CD4-positive, alpha-beta T cell treated with Interleukin-6 at 100 ng/mL for 8 hours (primary cell): Measurements from ENCODE around the gene DRD4.
"Not testable (repeated sequence)": the region's sequence is repeated elsewhere in the genome, so short reads cannot be mapped to it uniquely, and the experiment has no call there.

Experiments
- DNase-seq: peaks from one replicate; pipeline ENCODE4 v3.0.0-alpha.2; 2020; ENCODE audit warnings: mixed read lengths, low spot score

The DRD4 gene

DNA sequence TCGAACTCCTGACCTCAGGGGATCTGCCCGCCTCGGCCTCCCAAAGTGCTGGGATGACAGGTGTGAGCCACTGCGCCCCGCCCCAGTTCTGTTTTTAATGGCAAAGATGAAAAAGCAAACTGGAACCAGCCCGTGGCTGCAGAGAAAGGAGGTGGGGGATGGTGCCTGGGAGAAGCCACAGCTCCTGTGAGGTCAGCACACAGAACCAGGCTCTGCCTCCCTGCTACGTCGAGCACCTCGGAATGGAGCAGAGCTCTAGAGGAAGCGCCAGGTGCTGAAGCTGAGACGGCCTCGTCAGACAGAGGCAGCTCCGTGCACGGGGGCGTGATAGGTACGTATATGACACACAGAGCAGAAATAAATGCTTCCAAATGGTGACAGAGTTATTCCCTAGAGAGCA lies 8.5 kb downstream of the DRD4 start:
- DNase-seq = no peak

DNA sequence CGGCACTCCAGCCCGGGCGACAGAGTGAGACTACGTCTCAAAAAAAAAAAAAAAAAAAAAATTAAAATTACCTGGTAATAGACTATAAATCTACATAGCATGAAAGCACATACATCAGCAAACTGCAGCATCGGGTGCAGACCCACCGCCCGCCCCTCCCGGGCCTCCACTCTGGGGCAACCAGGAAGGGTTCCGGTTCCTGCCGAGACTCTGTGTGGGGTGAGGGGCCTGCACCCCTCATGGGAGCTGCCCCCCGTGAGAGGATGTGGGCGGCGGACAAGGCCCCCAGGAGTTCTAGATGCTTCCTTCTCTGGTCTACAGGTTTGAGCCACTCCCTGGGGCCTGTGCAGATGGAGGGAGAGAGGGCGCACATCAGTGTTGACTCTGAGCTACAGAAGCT lies 9.1 kb downstream of the DRD4 start:
- DNase-seq = no peak

DNA sequence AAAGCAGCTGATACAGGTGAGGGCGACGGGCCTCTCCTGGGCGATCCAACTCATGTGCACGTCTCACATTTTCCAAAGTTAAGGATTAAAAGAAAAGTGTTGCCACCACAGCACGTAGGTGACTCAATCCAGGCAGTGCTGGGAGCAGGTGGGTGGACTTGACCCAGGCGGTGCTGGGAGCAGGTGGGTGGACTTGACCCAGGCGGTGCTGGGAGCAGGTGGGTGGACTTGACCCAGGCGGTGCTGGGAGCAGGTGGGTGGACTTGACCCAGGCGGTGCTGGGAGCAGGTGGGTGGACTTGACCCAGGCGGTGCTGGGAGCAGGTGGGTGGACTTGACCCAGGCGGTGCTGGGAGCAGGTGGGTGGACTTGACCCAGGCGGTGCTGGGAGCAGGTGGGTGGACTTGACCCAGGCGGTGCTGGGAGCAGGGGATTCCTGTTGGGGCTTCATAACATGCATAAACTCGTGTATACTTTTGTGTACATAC lies 10.6 kb downstream of the DRD4 start:
- not testable (repeated sequence) for DNase-seq

DNA sequence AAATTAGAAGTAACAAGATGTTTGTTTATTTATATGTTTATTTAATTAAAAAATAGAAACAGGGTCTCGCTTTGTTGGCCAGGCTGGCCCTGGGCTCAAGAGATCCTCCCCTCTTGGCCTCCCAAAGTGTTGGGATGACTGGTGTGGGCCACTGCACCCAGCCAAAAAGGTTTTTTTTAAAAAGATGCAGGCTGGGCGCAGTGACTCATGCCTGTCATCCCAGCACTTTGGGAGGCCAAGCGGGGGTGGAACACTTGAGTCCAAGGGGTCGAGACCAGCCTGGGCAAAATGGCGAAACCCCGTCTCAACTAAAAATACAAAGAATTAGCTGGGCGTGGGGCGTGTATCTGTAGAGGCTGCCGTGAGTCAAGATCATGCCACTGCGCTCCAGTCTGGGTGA lies 13.4 kb downstream of the DRD4 start:
- DNase-seq = no peak

DNA sequence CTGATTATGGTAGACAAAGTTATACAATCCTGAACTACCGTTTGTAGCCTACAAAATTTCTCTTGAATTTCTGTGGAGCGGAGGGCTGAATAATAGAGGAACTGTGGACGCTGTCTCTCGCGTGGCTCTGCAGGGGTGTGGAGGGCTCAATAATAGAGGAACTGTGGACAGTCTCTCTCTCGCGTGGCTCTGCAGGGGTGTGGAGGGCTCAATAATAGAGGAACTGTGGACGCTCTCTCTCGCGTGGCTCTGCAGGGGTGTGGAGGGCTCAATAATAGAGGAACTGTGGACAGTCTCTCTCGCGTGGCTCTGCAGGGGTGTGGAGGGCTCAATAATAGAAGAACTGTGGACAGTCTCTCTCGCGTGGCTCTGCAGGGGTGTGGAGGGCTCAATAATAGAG lies 16.1 kb downstream of the DRD4 start:
- DNase-seq = not testable (repeated sequence)

DNA sequence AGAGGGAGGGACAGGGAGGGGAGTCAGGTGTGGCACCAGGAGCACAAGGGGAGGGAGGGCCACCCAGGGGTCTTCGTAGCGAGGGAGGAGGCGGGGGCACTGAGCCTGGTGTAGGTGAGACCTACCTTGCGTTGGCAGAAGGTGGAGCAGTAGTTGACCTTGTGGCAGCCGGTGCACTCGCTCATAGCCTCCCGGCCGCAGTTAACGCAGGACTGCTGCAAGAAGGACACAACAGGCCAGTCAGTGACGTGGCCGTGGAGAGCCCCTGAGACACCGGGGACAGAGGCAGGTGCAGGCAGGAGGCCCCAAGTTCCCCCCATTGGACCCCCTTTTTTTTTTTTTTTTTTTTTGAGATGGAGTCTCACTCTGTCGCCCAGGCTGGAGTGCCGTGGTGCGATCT lies 16.8 kb downstream of the DRD4 start:
- no peak for DNase-seq

DNA sequence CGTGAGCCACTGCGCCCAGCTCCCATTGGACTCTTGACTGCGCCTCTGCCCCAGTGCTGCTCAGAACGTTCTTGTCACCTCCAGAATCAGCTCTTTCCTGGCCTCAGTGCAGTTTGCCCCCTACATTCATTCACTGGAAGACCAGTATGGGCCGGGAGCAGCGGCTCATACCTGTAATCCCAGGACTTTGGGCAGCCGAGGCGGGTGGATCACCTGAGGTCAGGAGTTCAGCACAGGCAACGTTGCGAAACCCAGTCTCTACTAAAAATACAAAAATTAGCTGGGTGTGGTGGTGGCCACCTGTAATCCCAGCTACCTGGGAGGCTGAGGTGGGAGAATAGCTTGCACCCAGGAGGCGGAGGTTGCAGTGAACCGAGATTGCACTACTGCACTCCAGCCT lies 17.4 kb downstream of the DRD4 start:
- DNase-seq = not testable (repeated sequence)

DNA sequence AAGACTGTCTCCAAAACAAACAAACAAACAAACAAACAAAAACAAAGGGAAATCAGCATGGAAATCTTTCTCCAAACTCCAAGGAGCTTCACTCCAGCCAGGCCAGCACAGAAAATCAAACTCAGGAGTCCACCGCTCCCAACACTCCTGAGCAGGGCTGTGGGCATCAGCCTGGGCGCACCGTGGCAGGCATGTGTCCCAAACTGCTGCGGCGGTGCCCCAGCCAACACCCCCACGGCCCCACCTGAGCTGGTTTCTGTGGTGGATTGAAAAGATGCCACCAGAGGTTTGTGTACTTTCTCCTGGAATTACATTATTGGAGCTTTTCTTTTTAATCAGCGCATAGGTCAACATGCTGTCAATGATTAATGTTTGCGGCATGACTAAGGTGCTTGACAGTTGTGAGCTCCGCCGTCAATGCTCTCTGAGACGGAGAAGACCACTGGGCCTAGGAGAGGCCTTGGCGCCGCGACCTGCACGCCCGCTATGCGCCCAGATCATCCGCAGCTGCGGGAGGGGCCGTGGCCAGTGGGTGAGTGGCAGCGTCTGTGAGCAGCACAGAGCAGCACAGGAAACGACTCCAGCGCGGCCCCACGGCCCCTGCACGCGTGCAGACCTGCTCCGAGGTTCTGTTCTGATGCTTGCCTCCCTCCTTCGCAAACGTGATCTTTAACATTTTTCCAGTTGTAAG lies 18.1 kb downstream of the DRD4 start:
- DNase-seq = no peak

DNA sequence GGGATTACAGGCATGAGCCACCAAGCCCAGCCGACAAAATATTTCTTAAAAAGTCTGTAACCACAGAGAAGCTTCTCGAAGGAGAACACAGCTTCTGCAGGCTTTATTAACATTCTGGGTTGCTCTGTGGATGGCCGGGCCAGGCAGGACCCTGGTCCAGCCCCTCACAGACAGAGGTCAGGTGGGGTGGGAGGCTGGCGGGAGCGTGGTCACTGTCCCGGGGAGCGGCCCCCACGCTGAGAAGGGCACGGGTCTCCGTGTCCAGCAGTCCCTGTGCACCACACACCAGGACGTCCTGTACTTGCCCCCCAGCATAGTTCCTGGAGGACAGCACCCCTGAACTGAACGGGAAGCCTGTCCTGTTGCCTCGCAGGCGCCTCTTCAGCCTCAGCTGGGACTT lies 19.4 kb downstream of the DRD4 start:
- no peak for DNase-seq

DNA sequence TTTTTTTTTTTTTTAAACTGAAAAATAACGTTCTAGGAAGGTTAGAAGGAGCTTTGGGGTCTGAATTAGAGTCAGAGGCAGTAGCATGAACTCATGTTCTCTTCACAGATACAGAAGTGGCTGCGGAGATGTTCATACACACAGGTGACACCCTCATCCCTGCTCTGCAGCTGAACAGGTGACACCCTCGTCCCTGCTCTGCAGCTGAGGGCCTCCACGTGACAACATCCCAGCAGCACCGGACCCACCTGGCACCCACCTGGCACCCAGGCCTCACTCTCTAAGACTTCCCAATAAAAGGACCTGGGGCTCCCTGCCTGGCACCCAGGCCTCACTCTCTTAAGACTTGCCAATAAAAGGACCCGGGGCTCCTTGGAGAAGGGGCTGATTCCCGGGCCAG lies 19.8 kb downstream of the DRD4 start:
- no peak for DNase-seq

DNA sequence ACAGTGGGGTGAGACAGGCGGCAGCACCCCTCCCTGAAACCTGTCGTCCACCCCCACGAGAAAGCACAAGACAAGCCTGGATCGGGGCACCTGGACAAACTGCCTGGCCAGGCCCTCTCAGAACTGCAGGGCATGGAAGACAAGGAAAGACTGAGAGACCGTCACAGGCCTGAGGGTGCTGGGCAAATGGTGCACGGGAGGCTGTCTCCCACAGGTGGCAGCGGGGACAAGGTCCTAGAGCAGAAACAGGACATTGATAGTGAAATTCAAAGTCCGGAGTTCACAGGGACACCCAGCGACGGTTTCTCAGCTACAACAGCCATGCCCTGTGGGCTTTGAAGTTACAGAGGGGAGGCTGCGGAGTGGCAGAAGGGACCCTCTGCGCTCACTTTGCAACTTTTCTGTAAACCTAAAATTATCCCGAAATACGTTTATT lies 20.6 kb downstream of the DRD4 start:
- DNase-seq = no peak

DNA sequence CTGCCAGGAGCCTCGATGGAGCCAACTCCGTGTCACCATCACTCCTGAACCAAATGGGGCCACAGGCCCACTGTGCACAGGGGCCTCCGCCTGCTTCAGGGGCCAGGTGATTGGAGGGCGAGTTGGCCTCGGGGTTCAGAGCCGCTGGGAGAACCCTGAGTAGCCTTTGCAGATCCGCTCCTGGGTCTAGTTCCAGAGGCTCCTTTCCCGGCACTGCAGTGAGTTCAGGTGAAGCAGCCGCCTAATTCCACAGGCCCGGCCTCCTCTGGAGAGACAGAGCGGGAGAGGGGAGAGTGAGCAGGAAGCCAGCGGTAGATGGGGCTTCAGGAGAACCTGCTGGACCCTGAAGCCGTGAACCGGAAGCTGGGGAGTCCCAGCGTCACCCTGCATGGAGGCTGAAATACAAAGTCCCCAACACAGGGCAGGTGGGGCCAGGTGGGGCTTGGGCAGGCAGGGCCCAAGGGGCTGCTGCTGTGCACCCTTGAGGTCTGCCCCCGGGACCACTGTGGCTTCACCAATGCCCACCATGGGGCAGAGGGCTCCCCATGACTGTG lies 22.5 kb downstream of the DRD4 start:
- DNase-seq = no peak

DNA sequence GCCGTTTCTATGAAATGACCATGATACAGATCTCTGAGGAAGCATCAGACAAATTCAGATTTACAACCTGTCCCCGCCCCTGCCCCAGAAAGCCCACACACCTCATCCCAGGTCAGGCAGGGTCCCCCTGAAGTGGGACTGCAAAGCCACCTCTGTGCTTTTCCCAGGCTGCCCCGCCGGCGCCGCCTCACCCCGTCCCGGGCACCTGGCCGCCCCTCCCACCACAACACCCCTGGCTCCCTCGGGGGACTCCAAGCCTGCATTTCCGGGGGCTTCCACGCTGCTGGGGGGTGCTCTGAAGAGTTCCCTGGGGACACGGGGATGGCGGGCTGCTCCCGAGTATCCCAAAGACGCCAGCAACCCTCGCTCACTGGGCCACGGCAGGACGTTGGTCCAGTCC lies 23.2 kb downstream of the DRD4 start:
- DNase-seq = no peak

DNA sequence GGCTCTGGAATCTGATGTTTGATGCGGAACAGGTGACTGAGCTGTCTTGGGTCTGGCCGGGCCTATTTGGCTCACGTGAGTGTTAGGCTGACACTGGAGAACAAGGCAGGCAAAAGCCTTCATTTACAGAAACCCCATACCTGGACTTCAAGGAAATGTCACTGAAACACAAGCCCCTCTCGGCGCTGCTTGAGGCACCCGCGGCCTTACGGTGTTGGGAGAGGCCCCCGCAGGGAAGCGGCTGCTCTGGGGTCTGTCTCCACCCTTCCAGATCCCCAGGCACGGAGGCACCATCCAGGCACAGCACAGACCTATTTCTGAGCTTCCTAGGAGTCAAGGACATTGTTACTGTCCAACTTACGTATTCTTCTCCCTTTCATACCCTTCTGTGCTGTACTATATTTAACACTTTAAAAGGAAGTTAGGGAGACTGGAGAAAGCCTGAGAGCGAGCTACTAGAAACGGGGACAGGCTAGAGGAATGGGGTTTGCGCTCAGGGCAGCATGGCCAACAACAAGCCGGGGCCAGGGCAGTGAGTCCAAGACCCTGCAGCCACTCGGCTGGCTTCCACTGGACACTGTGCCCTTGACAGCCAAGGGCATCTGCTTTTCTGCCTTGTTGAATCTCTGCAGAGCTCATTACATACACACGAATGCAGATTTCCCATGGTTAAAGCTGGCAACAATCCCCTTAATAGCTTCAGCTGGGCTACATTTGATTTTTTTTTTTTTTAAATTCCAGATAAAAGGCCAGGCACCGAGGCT lies 23.8 kb downstream of the DRD4 start:
- no peak for DNase-seq

DNA sequence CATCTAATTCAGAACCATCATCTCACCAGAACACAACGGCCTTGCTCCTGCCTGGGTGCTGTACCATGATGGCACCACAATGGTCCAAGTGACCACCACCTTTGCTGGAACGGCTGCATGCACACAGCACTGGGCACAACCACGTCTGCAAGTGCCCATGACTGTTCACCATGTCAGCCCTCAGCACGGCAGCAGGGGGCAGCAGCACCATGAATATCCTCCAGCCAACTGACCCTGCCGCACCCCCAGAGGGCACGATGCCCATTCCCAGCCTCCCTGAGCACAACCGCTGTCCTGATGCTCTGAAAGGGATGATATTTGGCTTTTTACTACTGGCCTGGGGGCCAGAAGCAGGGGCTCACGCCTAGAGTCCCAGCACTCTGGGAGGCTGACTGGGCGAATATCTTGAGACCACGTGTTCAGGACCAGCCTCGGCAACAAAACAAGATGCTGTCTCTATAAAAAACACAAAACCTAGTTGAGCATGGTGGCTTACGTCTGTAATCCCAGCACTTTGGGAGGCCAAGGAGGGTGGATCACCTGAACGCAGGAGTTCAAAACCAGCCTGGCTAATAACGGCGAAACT lies 25.7 kb downstream of the DRD4 start:
- peak; percentile 21 for DNase-seq

DNA sequence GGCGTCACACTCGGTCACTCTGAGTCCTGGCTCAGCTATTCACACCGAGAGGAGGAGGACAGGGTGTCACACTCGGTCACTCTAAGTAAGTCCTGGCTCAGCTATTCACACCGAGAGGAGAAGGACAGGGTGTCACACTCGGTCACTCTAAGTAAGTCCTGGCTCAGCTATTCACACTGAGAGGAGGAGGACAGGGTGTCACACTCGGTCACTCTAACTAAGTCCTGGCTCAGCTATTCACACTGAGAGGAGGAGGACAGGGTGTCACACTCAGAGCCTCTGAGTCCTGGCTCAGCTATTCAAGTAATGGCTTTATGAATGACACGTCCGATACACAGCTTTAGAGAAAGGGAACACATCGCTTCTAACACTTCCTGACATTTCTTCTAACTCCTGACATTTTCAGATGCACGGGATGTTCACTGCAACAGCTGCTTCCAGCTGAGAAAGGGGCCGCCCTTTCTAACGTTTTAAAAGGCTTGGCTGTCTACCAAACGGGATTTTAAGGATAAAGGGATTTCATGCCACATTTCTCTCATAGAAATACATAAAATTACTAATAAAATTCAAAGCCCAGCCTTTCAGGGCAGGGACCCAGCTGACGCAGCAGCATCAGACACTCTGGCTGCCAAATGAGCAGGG lies 28.1 kb downstream of the DRD4 start:
- no peak for DNase-seq

DNA sequence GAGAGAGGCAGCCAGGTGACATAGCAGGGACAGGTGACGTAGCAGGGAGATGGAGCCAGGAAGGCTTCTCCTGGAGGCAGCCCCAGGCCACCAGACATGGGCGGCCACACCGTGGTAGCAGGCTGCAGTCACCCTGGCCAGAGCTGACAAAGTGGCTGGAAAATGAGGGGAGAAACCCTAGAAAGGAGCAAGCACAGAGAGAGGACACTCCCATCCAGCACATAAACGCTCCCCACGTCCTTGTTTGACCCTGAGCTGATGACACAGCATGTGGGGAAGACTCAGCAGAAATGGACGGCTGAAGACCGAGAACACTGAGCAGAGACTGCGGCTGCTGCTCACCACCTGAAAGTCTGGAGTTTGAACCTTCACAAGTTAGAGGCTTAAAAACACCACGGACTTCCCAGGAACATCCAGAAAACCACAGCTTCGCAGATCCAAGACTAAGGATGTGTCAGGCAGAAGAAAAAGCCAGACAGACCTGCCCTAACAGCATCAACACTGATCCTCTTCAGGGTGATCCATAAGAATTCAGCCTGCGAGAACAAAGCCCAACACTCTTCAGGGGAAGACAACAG lies 28.7 kb downstream of the DRD4 start:
- DNase-seq = no peak

DNA sequence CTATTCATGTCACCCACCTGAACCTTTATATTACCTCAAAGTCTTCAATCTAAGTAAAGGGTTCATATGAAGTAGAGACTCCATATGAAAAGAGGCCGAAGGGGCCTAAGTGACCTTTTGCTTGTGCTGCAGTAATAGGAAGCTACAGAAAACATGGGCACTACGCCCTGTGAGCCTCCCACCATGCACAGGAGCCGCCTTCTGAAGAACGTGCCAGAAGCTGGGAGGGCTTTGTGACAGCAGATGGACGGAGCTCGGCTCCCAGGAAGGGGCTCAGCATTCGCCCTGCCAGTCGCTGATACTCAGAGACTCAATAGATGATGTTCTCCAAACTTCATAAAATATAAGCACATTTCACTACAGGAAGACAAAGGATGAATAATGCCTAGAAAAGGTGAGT lies 36.8 kb downstream of the DRD4 start:
- no peak for DNase-seq

DNA sequence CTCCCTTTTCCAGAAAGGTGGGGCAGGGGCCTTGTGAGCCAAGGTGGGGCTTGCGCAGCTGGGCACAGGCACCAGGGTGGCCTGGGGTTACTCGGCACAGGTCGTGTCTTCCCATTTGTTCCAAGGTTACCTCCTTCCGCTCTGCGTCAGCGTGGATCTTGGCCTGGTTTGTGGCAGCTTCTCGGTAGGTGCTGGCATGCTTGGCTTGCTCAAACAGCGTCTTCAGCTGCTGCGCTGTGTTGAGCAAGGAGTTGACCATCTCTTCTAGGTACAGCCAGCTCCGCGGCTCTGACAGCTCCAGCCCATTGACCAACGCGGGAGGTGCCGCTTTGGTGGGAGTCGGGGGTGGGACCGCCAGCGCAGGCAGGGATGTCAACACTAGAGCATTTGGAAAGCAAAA lies 37.3 kb downstream of the DRD4 start:
- DNase-seq = no peak

DNA sequence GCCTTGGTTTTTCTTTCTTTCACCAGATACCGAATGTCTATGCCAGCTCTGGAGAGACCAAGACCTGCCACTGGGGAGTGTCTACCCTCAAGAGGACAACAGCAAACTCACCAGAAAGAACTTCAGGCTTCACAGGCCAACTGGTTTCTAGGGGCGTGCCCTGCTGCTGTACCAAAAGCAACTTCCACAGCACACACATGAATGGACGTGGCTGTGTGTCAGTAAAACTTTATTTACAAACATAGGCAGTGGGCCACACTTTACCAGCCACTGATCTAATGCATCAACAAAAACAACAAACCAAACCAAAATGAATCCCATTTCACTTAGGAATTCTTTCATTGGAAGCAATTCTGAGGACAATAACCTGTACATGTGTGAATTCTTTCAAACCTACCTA lies 41.2 kb downstream of the DRD4 start:
- no peak for DNase-seq

DNA sequence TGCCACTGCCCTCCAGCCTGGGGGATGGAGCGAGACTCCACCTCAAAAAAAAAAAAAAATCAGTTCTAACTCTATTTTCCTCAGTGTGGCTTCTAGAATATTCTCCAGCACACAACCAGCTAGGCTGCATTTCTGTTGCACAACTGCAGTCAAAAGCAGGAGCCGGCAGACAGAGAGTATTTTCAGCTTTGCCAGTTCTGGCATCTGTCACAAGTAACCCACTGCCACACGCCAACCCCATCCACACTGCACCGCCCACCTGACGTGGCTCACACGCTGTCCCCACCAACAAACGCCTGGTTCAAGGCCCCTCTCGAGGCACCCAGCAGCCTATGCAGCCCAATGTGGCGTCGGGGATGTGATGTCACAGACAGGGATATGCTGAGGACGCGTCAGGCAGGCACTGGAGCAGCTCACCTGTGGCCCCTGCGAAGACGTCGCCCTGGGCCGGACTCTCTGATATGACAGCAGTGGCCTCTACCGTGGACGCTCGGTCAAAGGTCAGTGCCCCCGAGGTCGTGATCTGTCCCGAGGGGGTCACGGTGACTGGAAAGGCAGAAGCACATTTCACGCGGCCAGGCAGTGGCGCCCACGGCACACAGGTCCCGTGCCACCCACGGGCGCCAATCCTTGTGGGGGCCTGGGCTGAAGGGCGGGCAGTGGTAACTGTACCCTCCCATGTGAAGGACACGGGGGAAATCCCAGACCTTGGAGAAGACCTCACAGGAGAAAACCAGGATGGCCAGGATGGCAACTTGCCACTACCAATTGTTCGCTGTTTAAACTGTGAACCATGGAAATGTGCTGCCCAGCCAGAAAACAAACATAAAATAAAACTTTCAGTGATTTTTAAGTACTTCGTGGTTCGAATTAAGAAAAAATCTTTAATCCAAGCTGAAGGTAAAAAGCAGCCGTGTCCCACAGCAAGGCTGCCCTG lies 42.5 kb downstream of the DRD4 start:
- DNase-seq = no peak
